Rectal smooth muscle tissue (tissue), 1 donor: ENCODE data around the gene ACTR6.
"Not testable (repeated sequence)": the region's sequence is repeated elsewhere in the genome, so short reads cannot be mapped to it uniquely, and the experiment has no call there.

Source experiments
- H3K27ac ChIP-seq: one replicate; pipeline ENCODE4 v1.7.0; 2013; ENCODE audit warnings: low read depth, low read length, inconsistent platforms
- H3K27me3 ChIP-seq: one replicate; pipeline ENCODE4 v1.7.0; 2013; ENCODE audit warnings: low read length; ENCODE audit not compliant: control insufficient read depth, insufficient read depth
- H3K36me3 ChIP-seq: one replicate; pipeline ENCODE4 v1.7.0; 2013; ENCODE audit warnings: low read length; ENCODE audit not compliant: control insufficient read depth, insufficient read depth
- H3K4me1 ChIP-seq: one replicate; pipeline ENCODE4 v1.7.0; 2013; ENCODE audit warnings: low read length; ENCODE audit not compliant: control insufficient read depth, insufficient read depth
- H3K4me3 ChIP-seq: one replicate; pipeline ENCODE4 v1.7.0; 2013; ENCODE audit warnings: low read length
- H3K9ac ChIP-seq: one replicate; pipeline ENCODE4 v1.7.0; 2013; ENCODE audit warnings: low read length

The ACTR6 gene

DNA sequence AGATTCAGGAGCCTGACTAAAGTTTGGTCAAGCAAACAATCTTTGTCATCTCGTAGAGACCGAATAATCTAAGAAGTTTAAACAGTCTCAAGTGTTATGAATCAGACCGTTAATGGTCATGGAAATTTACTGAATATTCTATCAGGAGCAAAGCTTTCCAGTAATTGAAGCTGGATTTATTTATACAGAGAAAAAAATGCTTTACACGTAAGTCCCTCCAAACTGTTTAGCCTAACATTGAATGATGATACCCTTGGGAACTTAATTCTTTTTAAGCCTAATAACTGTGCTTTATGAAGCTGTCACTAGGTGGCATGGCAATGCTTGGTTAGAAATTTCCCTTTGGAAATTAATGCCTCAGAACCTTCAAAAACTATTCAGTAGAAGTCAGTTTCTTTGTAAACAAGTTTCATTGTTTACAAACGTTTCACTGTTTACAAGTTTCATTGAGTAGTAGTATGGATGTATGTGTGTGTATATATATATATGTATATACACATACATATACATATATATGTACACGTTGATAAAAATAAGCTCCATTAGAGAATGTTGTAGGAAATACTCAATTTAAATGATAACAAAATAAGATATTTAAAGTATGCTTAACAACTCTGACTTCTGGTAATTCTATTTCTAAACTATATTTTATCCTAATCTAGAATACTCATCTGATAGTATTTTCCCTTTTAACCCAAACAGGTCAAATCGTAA lies 34.1 kb downstream of the ACTR6 start:
- H3K4me1 ChIP-seq = no peaks in the 10 kb centered on the region
- no peak overlapping the region for H3K27ac ChIP-seq
- no peaks in the 10 kb centered on the region for H3K27me3 ChIP-seq
- H3K36me3 ChIP-seq = no peaks in the 10 kb centered on the region
- no peak overlapping the region for H3K4me3 ChIP-seq
- no peak overlapping the region for H3K9ac ChIP-seq

GRCh38 chr12:100238801-100239200 lies 38.2 kb downstream of the ACTR6 start:
- no peak overlapping the region for H3K27ac ChIP-seq

DNA sequence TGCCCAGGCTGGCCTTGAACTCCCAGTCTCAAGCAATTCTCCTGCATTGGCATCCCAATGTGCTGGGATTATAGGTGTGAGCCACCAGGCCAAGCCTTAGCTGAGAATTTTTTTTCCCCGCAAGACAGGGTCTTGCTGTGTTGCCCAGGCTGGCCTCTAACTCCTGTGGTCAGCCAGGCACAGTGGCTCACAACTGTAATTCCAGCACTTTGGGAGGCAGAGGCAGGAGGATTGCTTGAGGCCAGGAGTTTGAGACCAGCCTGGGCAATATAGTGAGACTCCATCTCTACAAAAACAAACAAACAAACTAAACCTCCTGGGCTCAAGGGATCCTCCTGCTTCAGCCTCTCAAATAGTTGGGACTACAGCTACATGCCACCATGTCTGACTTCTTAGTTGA lies 39.0 kb downstream of the ACTR6 start:
- Histone ChIP-seq H3K9ac (no peak overlapping the region), H3K27ac (no peak overlapping the region), H3K27me3 (no peaks in the 10 kb centered on the region), H3K36me3 (no peaks in the 10 kb centered on the region), H3K4me1 (no peaks in the 10 kb centered on the region), H3K4me3 (no peak overlapping the region)

More at GRCh38 chr12:100238801-100239200, 38.2 kb downstream of the ACTR6 start:
- H3K4me1 ChIP-seq = no peaks in the 10 kb centered on the region
- no peaks in the 10 kb centered on the region for H3K36me3 ChIP-seq
- H3K4me3 ChIP-seq = no peak overlapping the region
- no peak overlapping the region for H3K9ac ChIP-seq
- no peaks in the 10 kb centered on the region for H3K27me3 ChIP-seq

DNA sequence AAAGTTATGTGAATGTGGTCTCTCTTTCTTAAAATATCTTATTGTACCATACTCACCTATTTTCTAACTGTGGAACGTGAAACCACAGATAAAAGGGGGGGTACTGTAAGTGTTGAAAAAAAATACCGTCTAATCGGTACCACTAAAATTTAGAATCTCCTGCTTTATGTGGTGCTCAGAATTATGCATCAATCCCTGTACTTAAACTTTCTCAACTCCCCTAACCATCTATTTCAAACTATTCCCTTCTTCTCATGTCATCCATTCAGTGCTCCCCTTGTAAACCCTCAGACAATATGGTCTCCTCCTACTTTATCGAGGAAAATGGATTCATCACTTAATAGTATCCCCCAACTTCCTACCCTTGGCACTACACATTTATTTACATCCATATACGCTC lies 42.5 kb downstream of the ACTR6 start:
- H3K9ac ChIP-seq = no peak overlapping the region
- no peaks in the 10 kb centered on the region for H3K4me1 ChIP-seq
- H3K27ac ChIP-seq = no peak overlapping the region
- no peaks in the 10 kb centered on the region for H3K36me3 ChIP-seq
- no peak overlapping the region for H3K4me3 ChIP-seq
- H3K27me3 ChIP-seq = no peaks in the 10 kb centered on the region

DNA sequence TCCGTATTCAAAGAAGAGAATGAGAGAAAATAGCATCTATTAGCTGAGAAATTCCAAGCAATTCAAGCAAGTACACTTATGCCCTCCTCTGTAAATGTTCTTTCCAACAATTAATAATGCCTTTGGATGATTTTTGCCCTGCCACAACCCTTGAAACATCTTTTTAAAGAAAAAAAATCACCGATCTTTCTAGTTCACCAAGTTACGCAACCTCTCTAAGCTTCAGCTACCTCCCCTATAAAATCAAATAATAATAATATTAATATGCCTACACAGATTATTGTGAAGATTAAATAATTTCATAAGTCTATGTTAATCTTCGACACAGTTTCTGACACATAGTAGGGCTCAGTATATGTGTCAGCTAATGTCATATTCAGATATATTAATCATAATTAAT lies 47.1 kb downstream of the ACTR6 start:
- Histone ChIP-seq H3K27ac (no peak overlapping the region), H3K9ac (no peak overlapping the region), H3K36me3 (no peaks in the 10 kb centered on the region), H3K4me3 (no peak overlapping the region), H3K27me3 (no peaks in the 10 kb centered on the region), H3K4me1 (no peaks in the 10 kb centered on the region)

GRCh38 chr12:100248886-100249285 lies 48.3 kb downstream of the ACTR6 start:
- H3K4me3 ChIP-seq = no peak overlapping the region
- H3K27ac ChIP-seq = no peak overlapping the region
- H3K9ac ChIP-seq = no peak overlapping the region
- no peaks in the 10 kb centered on the region for H3K36me3 ChIP-seq
- H3K4me1 ChIP-seq = no peaks in the 10 kb centered on the region
- H3K27me3 ChIP-seq = no peaks in the 10 kb centered on the region

DNA sequence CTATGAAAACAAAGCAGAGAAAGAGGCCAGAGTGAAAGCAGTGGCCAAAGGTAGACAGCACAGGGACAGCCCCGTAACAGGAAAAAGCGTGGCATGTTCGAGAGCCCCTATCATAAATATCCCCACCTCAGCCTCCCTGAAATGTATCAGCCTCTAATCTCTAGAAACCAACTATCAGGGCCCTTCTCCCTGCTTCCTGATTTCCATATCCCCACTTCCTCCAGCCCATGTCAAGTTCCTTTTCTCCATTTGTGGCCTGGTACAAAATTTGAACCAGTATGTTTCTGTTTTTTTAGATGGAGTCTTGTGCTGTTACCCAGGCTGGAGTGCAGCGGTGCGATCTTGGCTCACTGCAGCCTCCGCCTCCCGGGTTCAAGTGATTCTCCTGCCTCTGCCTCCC lies 49.3 kb downstream of the ACTR6 start:
- Histone ChIP-seq H3K36me3 (no peaks in the 10 kb centered on the region), H3K27ac (no peak overlapping the region), H3K9ac (no peak overlapping the region), H3K27me3 (no peaks in the 10 kb centered on the region), H3K4me1 (no peaks in the 10 kb centered on the region), H3K4me3 (no peak overlapping the region)

GRCh38 chr12:100251917-100252316 lies 51.3 kb downstream of the ACTR6 start:
- no peak overlapping the region for H3K27ac ChIP-seq
- no peaks in the 10 kb centered on the region for H3K36me3 ChIP-seq
- H3K4me1 ChIP-seq = no peaks in the 10 kb centered on the region
- no peaks in the 10 kb centered on the region for H3K27me3 ChIP-seq
- H3K4me3 ChIP-seq = no peak overlapping the region
- H3K9ac ChIP-seq = no peak overlapping the region

DNA sequence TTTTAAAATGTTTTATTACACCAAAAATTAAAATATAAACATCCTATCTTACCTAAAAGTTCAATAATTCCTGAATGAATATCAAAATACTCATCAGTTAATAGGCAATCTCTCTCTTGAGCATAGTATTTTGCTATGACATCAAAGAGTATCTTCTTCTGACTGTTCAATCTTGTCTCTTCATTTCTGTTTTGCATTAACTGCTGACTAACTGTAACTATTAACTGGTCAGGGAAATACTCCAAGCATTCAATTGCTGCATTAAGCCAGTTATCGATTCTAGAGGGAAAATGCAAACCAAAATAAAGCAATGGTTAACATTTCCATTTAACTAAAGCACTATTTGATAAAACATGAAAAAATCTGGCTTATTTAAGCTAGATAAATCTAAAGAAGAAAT lies 52.8 kb downstream of the ACTR6 start:
- no peaks in the 10 kb centered on the region for H3K4me1 ChIP-seq
- H3K9ac ChIP-seq = no peak overlapping the region
- H3K27ac ChIP-seq = no peak overlapping the region
- no peaks in the 10 kb centered on the region for H3K36me3 ChIP-seq
- no peak overlapping the region for H3K4me3 ChIP-seq
- no peaks in the 10 kb centered on the region for H3K27me3 ChIP-seq

- Histone ChIP-seq H3K36me3 (no peaks in the 10 kb centered on the region), H3K27ac (no peak overlapping the region), H3K27me3 (no peaks in the 10 kb centered on the region), H3K4me1 (no peaks in the 10 kb centered on the region), H3K9ac (no peak overlapping the region), H3K4me3 (no peak overlapping the region)
Observed at GRCh38 chr12:100254876-100255275, 54.3 kb downstream of the ACTR6 start.

DNA sequence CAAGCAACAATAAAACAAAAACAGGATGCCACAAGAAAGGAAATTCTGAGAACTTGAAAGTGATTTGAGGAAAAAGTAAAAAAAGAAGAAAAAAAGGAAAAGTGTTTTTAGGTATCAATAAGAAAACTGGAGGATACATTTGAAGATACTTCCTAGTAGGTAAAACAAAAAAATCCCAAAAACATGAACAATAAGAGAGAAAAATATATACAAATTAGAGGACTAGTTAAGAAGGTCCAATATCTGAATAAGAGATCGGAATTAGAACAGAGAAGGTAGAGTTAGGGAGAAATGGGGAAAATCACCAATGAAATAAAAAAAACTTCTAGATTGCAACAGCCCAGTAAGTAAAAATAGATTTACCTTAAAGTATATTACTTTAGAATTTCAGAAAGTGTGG lies 57.5 kb downstream of the ACTR6 start:
- Histone ChIP-seq H3K4me3 (no peak overlapping the region), H3K9ac (no peak overlapping the region), H3K27ac (no peak overlapping the region), H3K27me3 (no peaks in the 10 kb centered on the region), H3K4me1 (no peaks in the 10 kb centered on the region), H3K36me3 (no peaks in the 10 kb centered on the region)

GRCh38 chr12:100263131-100263530 lies 62.5 kb downstream of the ACTR6 start:
- no peaks in the 10 kb centered on the region for H3K27me3 ChIP-seq
- H3K4me1 ChIP-seq = peaks cover 3% of the 10 kb centered on the region
- H3K36me3 ChIP-seq = no peaks in the 10 kb centered on the region
- H3K9ac ChIP-seq = no peak overlapping the region
- no peak overlapping the region for H3K4me3 ChIP-seq
- H3K27ac ChIP-seq = no peak overlapping the region

GRCh38 chr12:100265107-100265506 lies 64.5 kb downstream of the ACTR6 start:
- H3K9ac ChIP-seq, H3K4me3 ChIP-seq, H3K27me3 ChIP-seq, H3K36me3 ChIP-seq, H3K27ac ChIP-seq: not testable (repeated sequence)
- peaks cover 14% of the 10 kb centered on the region for H3K4me1 ChIP-seq
